PFSK-1 (cell line): ENCODE data around the gene USP4.

Experiments
- FOXP2 ChIP-seq: optimal IDR thresholded peaks from 2 replicates; pipeline ENCODE3; 2011; ENCODE audit warnings: borderline replicate concordance, control low read depth, inconsistent platforms; ENCODE audit not compliant: insufficient read depth; ENCODE audit errors: extremely low read length, extremely low read depth
- POLR2AphosphoS5 ChIP-seq: IDR thresholded peaks from 2 replicates; pipeline ENCODE4 v1.6.1; 2012; ENCODE audit warnings: low read depth, mild to moderate bottlenecking, control low read depth, low read length, moderate library complexity
- REST ChIP-seq, 2 experiments: IDR thresholded peaks; 2 replicates each; pipeline versions ENCODE4 v1.6.1 to v1.8.0; 2011 to 2012; ENCODE audit warnings: low read depth in 2 of 2, low read length in 2 of 2, control low read depth in 1 of 2, inconsistent platforms in 1 of 2, mild to moderate bottlenecking in 1 of 2, moderate library complexity in 1 of 2; ENCODE audit not compliant: insufficient read depth in 1 of 2
- SIN3A ChIP-seq: IDR thresholded peaks from 2 replicates; pipeline ENCODE4 v1.6.1; 2012; ENCODE audit warnings: mild to moderate bottlenecking, low read length, moderate library complexity, borderline replicate concordance; ENCODE audit not compliant: insufficient read depth
- TAF1 ChIP-seq: IDR thresholded peaks from 2 replicates; pipeline ENCODE4 v1.6.1; 2012; ENCODE audit warnings: low read length, control low read depth, borderline replicate concordance; ENCODE audit not compliant: insufficient read depth

- TF ChIP-seq TAF1 (no peak), REST (IDR thresholded peaks at IDR 0.05; ENCODE audit: insufficient read depth in 1 of 2, low read depth in 2 of 2, low read length in 2 of 2) (no peak), POLR2AphosphoS5 (no peak), SIN3A (no peak), FOXP2 (no peak)
Observed at GRCh38 chr3:49310677-49311076, 29.2 kb downstream of the USP4 start.
